Measurements from ENCODE around the gene XPR1.

Gene XPR1

DNA sequence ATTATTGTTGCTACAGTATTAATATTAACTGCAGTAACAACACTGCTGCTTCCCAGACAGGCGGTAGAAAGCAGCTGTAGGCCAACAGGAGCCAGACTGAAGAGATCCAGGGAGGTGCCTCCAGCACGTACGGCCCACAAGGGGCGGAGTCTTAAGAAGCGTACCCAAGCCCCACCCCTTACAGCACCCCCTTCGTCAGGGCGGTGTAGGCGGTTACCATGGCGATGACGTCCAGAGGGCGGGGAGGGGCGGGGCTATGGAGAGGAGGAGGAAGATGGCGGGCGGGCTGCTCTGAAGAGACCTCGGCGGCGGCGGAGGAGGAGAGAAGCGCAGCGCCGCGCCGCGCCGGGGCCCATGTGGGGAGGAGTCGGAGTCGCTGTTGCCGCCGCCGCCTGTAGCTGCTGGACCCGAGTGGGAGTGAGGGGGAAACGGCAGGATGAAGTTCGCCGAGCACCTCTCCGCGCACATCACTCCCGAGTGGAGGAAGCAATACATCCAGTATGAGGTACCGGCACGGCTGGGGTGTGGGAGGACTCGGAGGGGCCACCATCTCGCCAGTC is at the start of gene XPR1:
Gene XPR1 (plus strand): TSS at position 257 of the 560 bp plus-strand sequence. CDS start 180 bp downstream, at position 437.
- DNase-seq = peak; percentile 98

DNA sequence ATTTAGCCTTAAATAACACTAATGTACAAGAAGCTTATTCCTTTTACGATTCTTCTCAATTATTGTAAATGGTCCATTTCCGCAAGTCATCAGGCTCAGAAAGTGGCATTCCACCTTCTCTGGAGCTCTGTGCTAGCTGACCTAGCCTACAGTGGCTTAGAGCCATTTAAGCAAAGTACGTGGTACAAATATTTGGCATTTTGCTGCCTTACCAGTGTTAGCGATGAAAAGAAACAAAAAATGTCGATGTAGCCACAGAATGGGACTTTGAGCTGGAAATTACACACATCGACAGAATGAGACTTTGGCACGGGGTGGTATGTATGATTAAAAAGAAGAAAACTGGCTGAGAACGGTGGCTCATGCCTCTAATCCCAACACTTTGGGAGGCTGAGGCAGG is 47.0 kb upstream of the XPR1 start:
- no peak for DNase-seq

DNA sequence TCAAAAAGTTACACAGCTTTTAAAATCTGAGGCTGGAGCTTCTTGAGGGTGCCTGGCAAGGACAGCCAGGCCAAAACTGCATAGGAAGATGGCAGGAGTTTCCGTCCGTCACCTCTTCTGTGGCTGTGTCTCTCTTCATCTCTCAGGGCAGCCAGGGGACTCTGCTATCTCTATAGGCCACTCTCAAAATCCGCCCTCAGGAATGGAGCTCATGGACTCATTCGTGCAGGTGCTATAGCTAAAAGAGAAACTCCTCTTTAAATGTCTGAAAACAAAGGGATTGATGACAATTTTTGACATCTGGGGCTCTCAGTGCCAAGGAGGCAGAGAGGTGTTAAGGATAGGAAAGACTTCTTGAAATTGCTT is 45.8 kb upstream of the XPR1 start:
- no peak for DNase-seq

- DNase-seq = peak; percentile 18
These were observed 45.1 kb upstream of the XPR1 start for GRCh38 chr1:180586671-180587155.

DNA sequence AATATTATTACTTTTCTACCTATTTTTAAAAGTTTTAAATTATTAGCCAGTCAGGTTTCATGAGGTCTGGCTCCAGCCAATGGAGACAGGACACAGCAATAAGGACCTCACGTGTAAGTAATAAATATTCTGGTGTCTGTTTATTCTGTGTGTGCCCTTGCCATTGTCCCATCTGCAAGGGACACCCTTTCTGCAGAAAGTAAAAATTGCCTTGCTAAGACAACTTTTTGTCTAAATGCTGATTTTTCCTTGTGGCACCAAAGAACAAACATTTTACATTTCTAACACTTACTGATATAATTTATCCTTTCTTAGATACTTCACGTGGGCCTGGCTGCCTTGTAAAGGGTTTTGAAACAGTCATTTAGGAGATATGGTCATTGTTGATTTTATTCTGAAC is 43.7 kb upstream of the XPR1 start:
- DNase-seq = no peak

DNA sequence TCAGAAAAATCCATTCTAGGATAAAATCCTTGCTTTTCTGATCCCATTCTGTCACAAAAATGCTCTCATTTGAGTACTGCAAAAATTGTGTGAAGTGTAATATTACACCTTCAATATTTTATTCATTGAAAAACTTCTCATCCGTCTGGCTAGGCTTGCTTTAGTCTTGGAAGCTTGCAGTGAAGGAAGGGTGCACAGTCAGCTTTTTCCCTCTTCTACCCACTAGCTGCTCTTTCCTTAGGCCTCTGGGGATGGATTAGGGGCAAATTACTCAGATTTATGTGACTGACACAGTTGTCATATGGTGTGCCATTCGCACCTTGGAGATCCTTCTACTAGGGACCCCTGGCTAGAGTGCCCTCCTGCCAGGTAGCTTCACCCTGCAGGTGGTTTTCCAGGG is 40.9 kb upstream of the XPR1 start:
- DNase-seq = no peak

DNA sequence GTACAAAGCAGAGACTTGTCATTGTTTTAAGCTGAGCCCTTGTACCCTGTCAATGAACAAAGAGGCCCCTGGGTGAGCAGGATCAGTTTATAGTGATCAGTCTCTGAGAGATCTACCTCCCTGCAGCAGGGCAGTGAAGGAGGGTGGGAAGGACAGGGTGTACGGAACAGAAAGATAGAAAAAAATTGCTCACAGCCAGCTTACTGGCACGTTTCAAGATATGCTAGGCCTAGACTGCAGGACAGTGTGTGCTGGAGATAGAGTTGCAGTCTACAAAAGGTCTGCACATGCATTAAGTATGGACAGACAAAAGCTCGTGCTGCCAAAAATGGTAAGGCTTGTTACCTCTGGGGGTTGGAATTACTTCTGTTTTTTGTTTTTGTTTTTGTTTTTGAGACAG is 38.4 kb upstream of the XPR1 start:
- no peak for DNase-seq

DNA sequence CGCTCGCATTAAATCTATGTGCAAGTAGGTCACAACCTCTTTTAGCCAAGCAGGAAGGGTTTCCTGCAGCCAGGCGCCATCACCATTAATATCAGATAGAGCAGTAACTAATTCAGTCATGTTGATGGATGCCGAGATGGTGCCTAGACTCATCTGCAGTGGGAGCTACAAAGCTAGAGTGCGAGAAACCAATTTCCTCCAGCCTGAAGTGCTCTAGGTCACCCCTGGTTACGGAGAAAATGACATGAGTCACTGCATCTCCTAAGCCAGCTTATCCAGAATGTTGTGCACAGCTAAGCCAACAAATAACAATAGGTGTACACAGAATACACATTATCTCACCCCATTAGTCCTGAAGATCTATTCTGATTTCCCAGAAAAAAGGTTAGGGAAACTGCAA is 37.1 kb upstream of the XPR1 start:
- DNase-seq = no peak

DNA sequence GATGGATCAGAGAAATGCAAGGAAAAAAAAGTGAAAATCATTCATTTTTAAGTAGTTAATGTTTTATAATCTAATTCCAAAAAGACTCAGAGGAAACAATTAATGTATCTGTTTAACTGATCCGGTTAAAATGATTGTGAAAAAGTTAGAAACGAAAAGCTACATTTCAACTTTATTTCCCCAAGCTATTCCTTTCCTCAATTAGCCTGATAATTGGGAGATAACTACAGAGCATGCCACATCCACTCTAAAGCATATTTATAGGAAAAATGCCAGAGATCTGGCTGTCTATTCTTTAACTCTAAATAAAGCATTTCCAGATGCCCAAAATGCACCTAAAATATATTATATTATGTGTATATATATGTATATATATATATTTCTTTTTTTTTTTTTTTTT is 35.9 kb upstream of the XPR1 start:
- DNase-seq = no peak

DNA sequence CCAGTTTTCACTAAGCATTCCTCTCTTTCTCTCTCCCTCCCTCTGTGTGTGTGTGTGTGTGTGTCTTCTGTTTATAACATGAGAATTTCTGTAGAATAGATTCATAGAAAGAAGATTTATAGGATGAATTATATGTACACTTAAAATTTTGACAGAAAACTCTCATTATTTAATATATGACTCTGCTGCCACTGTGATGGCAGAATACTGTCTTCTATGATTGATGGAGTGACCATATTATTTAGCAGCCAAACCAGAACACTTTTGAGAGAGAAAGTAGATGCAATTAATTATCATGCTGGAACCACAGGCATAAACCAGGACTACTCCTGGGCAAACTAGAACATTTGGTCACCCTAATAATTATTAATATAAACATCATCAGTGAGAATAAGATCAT is 34.3 kb upstream of the XPR1 start:
- DNase-seq = no peak

DNA sequence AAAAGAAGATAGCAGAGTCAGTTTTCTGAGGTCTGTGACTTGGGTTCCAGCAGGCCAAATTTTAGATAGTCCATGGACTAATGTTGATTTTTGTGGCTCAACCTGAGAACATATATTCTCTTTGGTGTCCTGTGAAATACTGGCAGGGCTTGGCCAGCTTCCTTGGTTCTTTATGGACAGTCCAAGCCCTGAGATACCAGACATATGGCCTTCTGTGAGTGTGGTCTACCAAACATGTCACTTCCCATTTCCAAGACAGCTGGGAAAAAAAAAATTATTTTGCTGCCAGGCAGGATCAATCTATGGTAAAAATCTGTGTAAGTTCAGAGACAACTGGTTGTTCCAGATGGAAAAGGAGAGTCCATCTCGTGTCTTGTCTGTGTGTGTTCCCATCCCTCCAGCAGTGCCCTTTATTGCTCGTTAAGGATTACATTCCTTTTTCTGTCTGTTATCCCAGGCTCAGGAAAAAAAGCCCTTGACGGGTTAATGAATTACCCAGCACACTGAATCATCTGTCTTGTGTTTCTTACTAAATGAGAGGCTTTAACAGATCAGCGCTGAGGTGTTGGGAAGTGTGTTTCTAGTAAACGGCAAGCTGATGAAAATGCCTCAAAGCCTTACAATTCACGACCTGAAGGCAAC is 33.4 kb upstream of the XPR1 start:
- DNase-seq = no peak

DNA sequence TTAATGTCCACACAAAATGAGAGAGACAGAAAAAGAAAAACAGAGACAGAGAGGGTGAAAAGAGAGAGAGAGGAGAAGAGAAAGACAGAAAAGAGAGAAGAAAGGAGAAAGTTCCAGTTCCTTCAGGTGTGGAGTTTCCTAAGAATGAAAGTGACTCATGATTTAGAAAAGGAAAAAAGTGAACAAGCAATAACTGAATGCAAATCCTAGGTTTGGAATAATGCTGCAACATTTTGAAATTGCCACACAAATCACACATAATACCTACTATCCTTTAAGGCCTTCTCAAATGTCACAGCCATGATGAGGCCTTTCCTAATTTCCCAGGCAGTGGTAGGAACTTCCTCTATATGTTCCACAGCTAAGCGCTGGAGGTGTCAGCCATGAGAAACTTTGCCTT is 31.5 kb upstream of the XPR1 start:
- no peak for DNase-seq

DNA sequence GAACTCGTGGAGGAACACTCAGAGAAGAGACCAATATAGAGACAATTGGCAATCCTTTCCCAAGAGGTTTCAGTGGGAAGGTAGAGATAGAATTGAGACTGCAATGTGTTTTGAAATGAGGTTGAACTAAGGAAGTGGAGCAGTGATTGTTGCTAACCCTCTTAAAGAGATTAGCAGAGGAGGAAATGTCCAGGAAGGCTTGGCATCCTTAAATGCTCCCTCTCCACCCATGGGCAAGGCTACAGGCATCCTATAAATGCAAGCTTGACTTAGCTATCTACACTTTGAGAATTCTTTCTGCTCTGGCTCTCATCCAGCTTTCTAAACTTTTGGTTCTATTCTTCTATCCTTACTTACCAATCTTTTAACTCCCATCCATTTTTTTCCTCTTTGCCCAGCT is 30.3 kb upstream of the XPR1 start:
- DNase-seq = no peak

- no peak for DNase-seq
These were observed 28.5 kb upstream of the XPR1 start for GRCh38 chr1:180603223-180603849.

DNA sequence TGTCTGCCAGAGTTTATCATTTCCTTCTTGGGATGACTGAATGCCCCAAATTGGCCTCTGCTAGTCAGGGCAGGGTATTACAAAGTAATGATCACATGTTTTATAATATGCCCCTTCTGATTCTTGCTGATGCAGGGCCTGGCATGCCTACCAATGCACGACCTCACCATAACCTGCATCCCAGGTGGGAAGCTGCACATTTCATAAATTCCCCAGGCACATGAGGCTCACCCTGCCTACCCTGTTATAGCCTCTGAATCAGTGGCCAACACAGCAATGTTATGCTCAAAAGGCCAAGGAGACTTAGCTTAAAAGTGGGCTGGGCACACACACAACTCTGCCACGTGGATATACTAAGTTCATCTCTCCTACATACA is 28.0 kb upstream of the XPR1 start:
- DNase-seq = no peak

DNA sequence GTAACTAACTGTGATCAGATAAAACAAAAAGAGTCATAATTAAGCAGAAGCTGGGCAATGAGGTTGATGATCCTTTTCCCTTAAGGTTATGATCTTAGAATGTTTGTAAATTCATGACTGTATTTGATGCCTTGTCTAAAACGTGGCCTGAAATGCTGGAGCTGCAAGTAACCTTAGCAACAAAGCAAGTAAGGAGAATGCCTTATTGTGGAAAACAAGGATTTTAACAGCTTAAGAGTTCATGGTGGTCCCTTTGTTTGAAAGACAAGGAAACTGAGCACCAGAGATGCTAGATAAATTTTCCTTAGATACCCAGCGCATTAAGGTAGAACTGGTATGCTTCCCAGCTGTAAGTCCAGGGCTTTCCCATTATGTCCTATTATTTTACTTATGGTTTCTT is 25.7 kb upstream of the XPR1 start:
- DNase-seq = no peak

DNA sequence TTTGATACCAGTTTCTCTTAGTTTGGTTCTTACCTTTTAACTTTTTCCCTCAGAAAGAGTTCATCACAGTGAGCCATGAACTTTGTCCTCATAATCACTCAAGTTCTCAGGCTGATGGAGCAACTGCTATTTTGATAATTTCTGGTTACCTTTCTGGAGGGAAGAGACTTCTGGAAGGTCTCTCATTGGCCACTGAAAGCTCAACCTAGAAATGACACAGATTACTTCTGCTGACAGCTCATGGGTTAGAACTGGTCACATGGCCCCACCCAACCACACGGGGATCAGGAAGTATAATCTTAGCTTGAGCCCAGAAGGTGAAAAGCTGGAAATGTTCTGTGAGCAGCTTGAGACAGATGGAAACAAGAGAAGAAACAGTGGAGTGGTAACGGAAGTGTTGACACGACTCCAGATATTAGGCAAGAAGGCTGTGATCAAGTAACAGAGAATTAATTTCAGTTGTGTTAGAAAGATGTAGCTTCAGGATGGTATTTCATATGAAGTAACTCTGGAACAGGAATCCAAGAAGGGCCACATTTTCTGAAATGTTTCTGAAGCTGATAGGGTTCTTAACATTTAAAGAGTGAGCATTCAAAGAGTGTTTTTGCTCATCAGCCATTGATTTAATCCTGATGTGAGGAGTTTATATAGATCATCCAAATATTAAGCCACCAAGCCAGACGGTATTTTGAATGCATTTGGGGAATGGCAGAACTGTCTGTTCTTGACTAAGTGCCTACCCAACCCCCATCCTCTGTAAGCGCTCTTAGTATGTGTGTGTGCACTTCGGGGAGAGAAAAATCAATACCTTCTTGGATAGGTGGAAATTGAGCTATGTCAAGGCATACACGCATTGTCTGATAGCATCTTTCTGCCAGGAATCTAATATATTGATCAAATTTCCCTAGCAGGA is 21.9 kb upstream of the XPR1 start:
- no peak for DNase-seq

DNA sequence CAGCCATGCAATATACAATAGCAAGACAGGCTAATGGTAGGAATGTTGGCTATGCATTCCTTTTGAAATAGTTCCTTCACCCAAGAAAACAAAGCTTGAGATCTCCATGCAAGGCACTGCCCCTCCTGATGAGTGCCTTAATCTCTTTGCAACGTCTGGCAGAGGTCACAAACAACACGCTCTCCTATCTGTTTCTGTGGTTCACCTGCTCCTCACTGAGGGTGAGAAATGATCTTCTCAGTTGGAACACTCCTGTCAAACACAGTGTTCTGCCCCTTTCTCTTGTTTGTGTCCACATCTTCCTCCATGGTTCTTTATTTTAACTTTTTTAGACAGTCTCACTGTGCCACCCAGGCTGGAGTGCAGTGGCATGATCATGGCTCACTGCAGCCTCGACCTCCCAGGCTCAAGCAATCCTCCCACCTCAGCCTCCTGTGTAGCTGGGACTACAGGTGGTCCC is 21.2 kb upstream of the XPR1 start:
- DNase-seq = no peak

DNA sequence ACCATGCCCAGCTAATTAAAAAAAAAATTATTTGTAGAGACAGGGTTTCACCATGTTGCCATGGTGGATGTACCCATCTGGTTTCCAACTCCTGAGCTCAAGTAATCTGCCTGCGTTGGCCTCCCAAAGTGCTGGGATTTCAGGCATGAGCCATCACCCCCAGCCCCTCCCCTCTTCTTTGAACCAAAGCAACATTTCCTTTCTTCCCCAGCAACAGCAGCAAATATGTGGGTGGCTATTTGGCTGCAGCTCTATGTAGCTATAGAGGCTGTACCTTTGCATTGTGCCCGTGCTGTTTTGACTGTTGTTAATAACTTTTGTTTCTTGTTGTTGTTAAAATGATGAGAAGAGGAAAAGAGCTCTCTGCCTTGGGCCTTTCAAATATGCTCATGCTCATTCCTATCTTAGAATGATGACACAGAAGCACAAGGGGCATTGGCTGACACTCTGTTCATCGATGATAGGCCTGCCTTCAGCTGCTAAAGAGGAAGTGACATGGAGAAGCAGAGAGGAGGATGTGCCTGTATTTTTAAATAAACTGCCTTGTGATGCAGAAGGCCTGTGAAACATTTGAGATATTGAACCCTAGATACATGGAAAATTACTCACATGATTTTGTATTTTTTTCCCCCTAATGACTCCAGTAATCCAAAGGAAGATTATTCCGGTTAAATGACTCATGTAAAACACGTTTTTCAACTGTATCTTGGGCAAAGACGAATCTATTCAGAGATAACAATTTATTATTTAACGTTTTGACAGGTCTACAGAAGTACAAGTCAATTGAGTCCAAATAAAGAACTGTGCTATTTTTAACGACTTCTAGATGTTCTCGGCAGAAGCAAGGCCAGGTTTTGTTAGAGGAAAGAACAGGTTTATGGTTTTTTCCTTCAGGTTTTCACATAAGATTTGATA is 20.5 kb upstream of the XPR1 start:
- no peak for DNase-seq

- DNase-seq = no peak
These were observed 19.2 kb upstream of the XPR1 start for GRCh38 chr1:180612632-180613031.

DNA sequence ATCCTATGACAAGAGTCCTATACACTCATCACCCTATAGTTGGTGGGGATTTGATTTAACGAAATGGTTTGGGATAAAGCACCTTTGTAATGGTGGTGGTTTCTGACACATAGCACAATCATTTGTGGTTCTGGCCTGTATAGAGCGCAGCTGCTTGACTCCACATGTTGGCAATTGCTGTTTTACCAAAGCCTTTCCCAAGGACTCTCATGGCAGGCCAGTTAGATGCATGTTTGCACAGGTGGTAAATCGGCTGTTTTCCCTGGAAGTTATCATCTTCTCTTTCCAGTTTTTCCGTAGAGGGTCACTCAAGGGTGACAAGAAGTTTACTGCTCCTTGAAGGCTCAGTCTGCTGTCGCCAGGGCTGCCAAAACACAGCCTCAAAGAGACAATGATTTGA is 17.1 kb upstream of the XPR1 start:
- DNase-seq = no peak

DNA sequence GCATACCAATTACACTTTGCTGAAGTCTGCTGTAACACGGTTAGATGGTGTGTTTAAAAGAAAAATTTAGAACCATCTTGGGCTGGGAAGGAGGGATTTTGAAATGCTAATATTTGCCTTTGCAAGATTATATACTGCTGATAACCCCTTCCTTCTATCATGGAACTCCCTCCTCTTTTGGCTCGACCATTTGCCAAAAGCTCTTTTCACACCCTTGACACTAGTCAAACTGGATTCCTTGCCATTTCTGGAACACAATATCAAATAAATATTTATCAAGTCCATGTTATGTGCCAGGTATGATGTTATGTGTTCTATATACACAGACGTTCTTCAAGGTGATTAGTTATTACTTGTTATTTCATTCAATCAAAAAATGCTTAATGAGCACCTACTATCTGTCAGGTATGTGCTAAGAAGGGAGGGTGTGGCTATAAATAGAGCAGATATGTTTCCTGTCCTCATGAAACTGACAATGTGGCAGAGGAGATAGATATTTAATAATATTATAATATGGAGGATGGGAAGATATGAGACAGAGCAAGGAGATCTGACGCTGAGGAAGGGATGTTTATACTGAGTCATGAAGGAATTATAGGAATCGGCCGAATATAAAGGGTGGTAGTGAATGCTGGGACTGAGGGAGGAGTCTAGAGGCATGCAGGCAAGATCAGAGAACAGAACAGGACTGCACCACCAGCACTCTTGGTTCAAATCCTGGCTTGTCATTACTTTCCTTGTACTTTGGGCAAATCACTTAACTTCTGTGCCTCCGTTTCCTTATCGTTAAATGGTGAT is 16.1 kb upstream of the XPR1 start:
- no peak for DNase-seq

All from activated CD4-positive, alpha-beta T cell treated with anti-CD3 and anti-CD28 coated beads for 48 hours (primary cell).